Measurements from ENCODE around the gene LIN7A. TPM values are rescaled to one million over a fixed set of nuclear protein-coding genes. Genes with fewer than 3 reads are reported as not detected.

The LIN7A gene
- total and polyA plus RNA-seq, 9 donors: 2.6 to 13.1 (median 6.6) TPM

DNA sequence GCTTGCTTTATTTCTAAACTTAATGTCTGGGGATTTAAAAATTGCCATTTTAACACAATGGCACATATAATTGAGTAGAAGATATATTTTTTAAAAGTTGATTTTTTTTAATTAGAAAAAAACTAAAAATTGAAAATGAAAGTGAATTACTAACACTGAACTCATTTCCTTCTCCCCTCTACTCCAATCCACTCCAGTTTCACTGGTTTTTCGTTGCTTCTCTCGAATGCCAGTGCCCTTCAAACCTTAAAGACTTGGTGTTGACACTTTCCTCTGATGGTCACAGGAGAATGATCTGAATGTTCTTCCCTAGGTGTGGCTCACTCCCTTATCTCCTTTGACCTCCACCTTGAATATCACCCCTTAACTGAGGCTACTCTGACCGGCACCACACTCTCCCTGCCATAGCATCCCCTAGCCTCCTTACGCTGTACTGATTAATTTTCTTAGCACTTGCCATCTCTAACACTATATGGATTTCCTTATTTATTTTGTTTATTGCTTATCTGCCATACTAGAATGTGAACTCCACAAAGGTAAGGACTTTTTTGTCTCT, 107.1 kb downstream of the LIN7A start:
- TF ChIP-seq CTCF (IDR thresholded peaks at IDR 0.05) (no peak), EP300 (IDR thresholded peaks at IDR 0.05) (no peak), POLR2A (IDR thresholded peaks at IDR 0.05) (no peak)
- no peaks in the 10 kb centered on the region for H3K36me3 ChIP-seq
- H3K4me1 ChIP-seq (ENCODE audit: insufficient read depth): no peaks in the 10 kb centered on the region
- no peaks in the 10 kb centered on the region for H3K27me3 ChIP-seq
- intact Hi-C loops (cut with DNase I): loop anchor here in 1 of 4 donors (10.0 kb wide), 1 partner anchor 104 kb away; the partner anchor contains the start of gene LIN7A
- WGBS, 3 donors: 93 to 95% (median 94%) methylated on average over 4 of the region's 4 CpGs
- DNase-seq: no peak
- H3K27ac ChIP-seq: no peak overlapping the region
- H3K4me3 ChIP-seq: no peak overlapping the region
- no peaks in the 10 kb centered on the region for H3K9me3 ChIP-seq

DNA sequence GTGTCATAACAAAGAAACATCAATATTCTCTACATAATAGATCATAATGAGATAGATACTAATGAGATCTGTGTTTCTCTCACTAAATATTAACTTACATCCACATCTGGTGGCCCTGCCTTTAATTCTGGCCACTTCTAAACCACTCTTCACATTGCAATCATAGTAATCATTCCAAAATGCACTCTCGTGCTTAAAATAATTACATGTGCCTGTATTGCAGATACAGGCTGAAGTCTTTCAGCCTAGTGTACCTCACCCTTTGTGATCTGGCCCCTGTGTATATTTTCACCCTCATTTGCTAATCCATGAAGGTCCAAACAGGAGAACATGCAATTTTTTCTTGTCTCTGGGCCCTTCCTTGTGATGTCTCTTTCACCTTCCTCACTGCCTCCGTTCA, 108.0 kb downstream of the LIN7A start:
- no peaks in the 10 kb centered on the region for H3K36me3 ChIP-seq
- no peaks in the 10 kb centered on the region for H3K27me3 ChIP-seq
- 57 to 61% (median 57%) methylated on average over 2 of the region's 2 CpGs for WGBS, 3 donors
- intact Hi-C loops (cut with DNase I): loop anchor here in 1 of 4 donors (10.0 kb wide), 1 partner anchor 105 kb away; the partner anchor contains the start of gene LIN7A
- TF ChIP-seq EP300 (IDR thresholded peaks at IDR 0.05): no peak
- TF ChIP-seq CTCF (IDR thresholded peaks at IDR 0.05): no peak
- no peak for TF ChIP-seq POLR2A (IDR thresholded peaks at IDR 0.05)
- no peak for DNase-seq
- H3K9me3 ChIP-seq: no peaks in the 10 kb centered on the region
- no peak overlapping the region for H3K4me3 ChIP-seq
- H3K27ac ChIP-seq: no peak overlapping the region
- H3K4me1 ChIP-seq (ENCODE audit: insufficient read depth): no peaks in the 10 kb centered on the region

- Histone ChIP-seq H3K27ac (no peak overlapping the region), H3K36me3 (no peaks in the 10 kb centered on the region), H3K4me3 (no peak overlapping the region), H3K4me1 (ENCODE audit: insufficient read depth) (no peaks in the 10 kb centered on the region), H3K9me3 (no peaks in the 10 kb centered on the region), H3K27me3 (no peaks in the 10 kb centered on the region)
- 77 to 81% (median 79%) methylated on average over 2 of the region's 2 CpGs for WGBS, 3 donors
- DNase-seq: no peak
- intact Hi-C loops (cut with DNase I): loop anchor here in 1 of 4 donors (2.0 kb wide), 1 partner anchor 17 kb away; no protein-coding TSS in a partner anchor
- TF ChIP-seq POLR2A (IDR thresholded peaks at IDR 0.05) (no peak), EP300 (IDR thresholded peaks at IDR 0.05) (no peak), CTCF (IDR thresholded peaks at IDR 0.05) (no peak)
Observed at GRCh38 chr12:80825506-80825905, 112.2 kb downstream of the LIN7A start.

DNA sequence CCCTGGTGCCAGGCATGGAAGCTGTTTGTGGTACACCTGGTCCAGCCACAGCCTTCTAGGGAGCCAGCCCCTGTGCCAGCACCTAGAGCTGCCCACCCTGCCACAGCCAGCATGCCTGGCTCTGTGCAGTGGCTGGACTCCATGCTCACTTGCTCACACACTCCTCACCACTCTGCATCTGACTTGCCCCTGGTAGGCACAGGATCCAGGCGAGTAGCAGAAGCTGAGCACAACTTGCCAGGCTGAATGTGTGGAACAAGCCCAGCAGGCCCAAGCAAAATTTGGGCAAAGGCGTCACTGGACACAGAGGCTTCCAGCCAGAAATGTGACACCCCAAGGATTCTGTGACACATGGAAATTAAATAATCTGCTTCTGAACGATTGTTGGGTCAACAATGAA, 114.3 kb downstream of the LIN7A start:
- H3K4me1 ChIP-seq (ENCODE audit: insufficient read depth): no peaks in the 10 kb centered on the region
- no peaks in the 10 kb centered on the region for H3K36me3 ChIP-seq
- H3K27ac ChIP-seq: no peak overlapping the region
- H3K4me3 ChIP-seq: no peak overlapping the region
- no peaks in the 10 kb centered on the region for H3K9me3 ChIP-seq
- DNase-seq: no peak
- no peaks in the 10 kb centered on the region for H3K27me3 ChIP-seq
- 84 to 89% (median 88%) methylated on average over 3 of the region's 3 CpGs for WGBS, 3 donors
- intact Hi-C loops (cut with DNase I): no loop called here
- TF ChIP-seq CTCF (IDR thresholded peaks at IDR 0.05): no peak
